ENCODE measurements around the gene KRTAP3-3. TPM values are rescaled to one million over a fixed set of nuclear protein-coding genes. Genes with fewer than 3 reads are reported as not detected.
A peak's percentile ranks its signal among the peaks of the same experiment; 100 is the strongest.

KRTAP3-3 gene
- total RNA-seq, 1 experiment from 2014 or later, result not detected

- H2BK120ac ChIP-seq (ENCODE audit: low read depth, low read length, poor library complexity, severe bottlenecking), result no peak overlapping the region
- no peaks in the 10 kb centered on the region for H3K23me2 ChIP-seq (ENCODE audit: insufficient read length, low read depth, low read length, poor library complexity, severe bottlenecking)
- no peak overlapping the region for H2BK15ac ChIP-seq (ENCODE audit: low read depth, low read length)
- no peaks in the 10 kb centered on the region for H4K20me1 ChIP-seq (ENCODE audit: control insufficient read depth, insufficient read depth, insufficient read length)
- H3K9me3 ChIP-seq (ENCODE audit: control insufficient read depth, low read depth, low read length), result no peaks in the 10 kb centered on the region
- H2AFZ ChIP-seq (ENCODE audit: low read length), result no peak overlapping the region
- no peak overlapping the region for H4K8ac ChIP-seq (replicated peaks; ENCODE audit: insufficient read length, low read depth, low read length)
- no peak overlapping the region for H3K14ac ChIP-seq (ENCODE audit: insufficient read depth, low read length)
- peak overlapping the region in 2 of 3 experiments; percentile 12 to 32; a peak in 1 of 7 replicates for H3K27ac Mint-ChIP-seq
- H3K4me2 ChIP-seq (ENCODE audit: insufficient read depth, insufficient read length, low read length), result no peak overlapping the region
- no peak overlapping the region for H2BK12ac ChIP-seq (ENCODE audit: insufficient read length, low read depth, low read length)
- no peaks in the 10 kb centered on the region; the same call in none of the 2 replicates for H3K27me3 Mint-ChIP-seq (ENCODE audit: low read depth)
- H3K23ac ChIP-seq (ENCODE audit: insufficient read length, low read depth, low read length), result no peak overlapping the region
- H3K79me2 ChIP-seq (ENCODE audit: insufficient read depth, low read length), result no peaks in the 10 kb centered on the region
- no peak overlapping the region for H2BK20ac ChIP-seq (ENCODE audit: low read depth, low read length, poor library complexity, severe bottlenecking)
- no peak overlapping the region for H3K56ac ChIP-seq (ENCODE audit: insufficient read length, low read depth, low read length)
- no peak overlapping the region for H3K9ac ChIP-seq (ENCODE audit: extremely low read depth, insufficient read length, low read length)
- H3K9me3 Mint-ChIP-seq, result no peaks in the 10 kb centered on the region
- H2BK5ac ChIP-seq (ENCODE audit: insufficient read length, low read length), result no peak overlapping the region
- H3K4me1 Mint-ChIP-seq, result peaks cover 27 to 29% of the 10 kb centered on the region in 2 experiments
- H2AK5ac ChIP-seq (ENCODE audit: insufficient read length, low read length), result no peak overlapping the region
- WGBS (ENCODE audit: extremely low coverage, insufficient read length, low lambda C conversion rate), result no CpG with 5 or more reads among the region's 12 CpGs
- H3K36me3 Mint-ChIP-seq (ENCODE audit: insufficient read depth in 1 of 3, low read depth in 3 of 3), result no peaks in the 10 kb centered on the region
- H3K27ac ChIP-seq (ENCODE audit: insufficient read length, low read depth, low read length), result no peak overlapping the region
- H4K91ac ChIP-seq (ENCODE audit: insufficient read length, low read depth, low read length), result no peak overlapping the region
- no peaks in the 10 kb centered on the region for H3K79me1 ChIP-seq (ENCODE audit: insufficient read depth, low read depth, low read length, poor library complexity, severe bottlenecking)
- H3K4me1 ChIP-seq (ENCODE audit: insufficient read depth, low read length), result peaks cover 9% of the 10 kb centered on the region; the same call in 1 of the 2 replicates
- no peak overlapping the region for H3K4me3 Mint-ChIP-seq
- TF ChIP-seq CTCF (conservative IDR thresholded peaks at IDR 0.05), result no peak
- H3K27me3 ChIP-seq (ENCODE audit: insufficient read depth, low read length), result no peaks in the 10 kb centered on the region
- H3T11ph ChIP-seq (ENCODE audit: low read length), result no peak overlapping the region
- DNase-seq, result no peak
- H3K4ac ChIP-seq (ENCODE audit: low read depth, low read length), result no peak overlapping the region
- peak overlapping the region; percentile 27 for H3K18ac ChIP-seq (ENCODE audit: insufficient read length, low read depth, low read length)
- peak overlapping the region; percentile 19 for H4K5ac ChIP-seq (ENCODE audit: insufficient read length, low read depth, low read length)
Observed at GRCh38 chr17:40958086-40958953, 35.6 kb downstream of the KRTAP3-3 start.

Data from H9 (cell line).